Calu3 (cell line): ENCODE measurements around the gene P2RX6. TPM values are rescaled to one million over a fixed set of nuclear protein-coding genes. Genes with fewer than 3 reads are reported as not detected.

Experiments
- BruUV-seq: library from RNA; stranded (reverse); fragments of 400-500 nt; replicated peaks from 2 replicates; lab custom pipeline; 2021; lab: Mats Ljungman, UMichigan
- CTCF ChIA-PET: fragments of 300-600 bp; sonication (Branson Sonifier 250); formaldehyde crosslinking; loops from one replicate; lab custom pipeline; 2022; ENCODE audit warnings: antibody characterized with exemption; lab: Charles Lee
- DNase-seq: peaks from one replicate; pipeline ENCODE4 v3.0.0; 2022
- H3K27ac Mint-ChIP-seq: one replicate; pipeline ENCODE4 v1.8.0; 2022; ENCODE audit warnings: mixed read lengths; ENCODE audit not compliant: unreplicated experiment
- H3K27me3 Mint-ChIP-seq: one replicate; pipeline ENCODE4 v1.8.0; 2022; ENCODE audit warnings: mixed read lengths; ENCODE audit not compliant: unreplicated experiment
- H3K36me3 Mint-ChIP-seq: one replicate; pipeline ENCODE4 v1.8.0; 2022; ENCODE audit warnings: mild to moderate bottlenecking, moderate library complexity, mixed read lengths; ENCODE audit not compliant: insufficient read depth, unreplicated experiment
- H3K4me1 Mint-ChIP-seq: one replicate; pipeline ENCODE4 v1.8.0; 2022; ENCODE audit warnings: mild to moderate bottlenecking, low read depth, mixed read lengths; ENCODE audit not compliant: unreplicated experiment
- H3K4me3 Mint-ChIP-seq: one replicate; pipeline ENCODE4 v1.8.0; 2022; ENCODE audit warnings: mild to moderate bottlenecking, low read depth, moderate library complexity, mixed read lengths; ENCODE audit not compliant: unreplicated experiment
- H3K9me3 Mint-ChIP-seq: one replicate; pipeline ENCODE4 v1.8.0; 2022; ENCODE audit warnings: low read depth, mixed read lengths; ENCODE audit not compliant: unreplicated experiment
- CTCF ChIP-seq: fragments of 200-600 bp; IDR thresholded peaks from one replicate; pipeline ENCODE4 v1.8.0; 2022; ENCODE audit warnings: antibody characterized with exemption; ENCODE audit not compliant: unreplicated experiment
- intact Hi-C: fragments of 100-400 bp; cut with micrococcal nuclease; formaldehyde crosslinking; loops from one replicate; pipeline ENCODE4 v1.10.0; 2022; ENCODE audit not compliant: unreplicated experiment
- total RNA-seq: library from RNA; stranded (reverse); gene quantifications from 2 replicates; pipeline ENCODE4 v1.2.3, GENCODE V29; 2022

The P2RX6 gene
- total RNA-seq, 1 experiment from 2014 or later = 0.26 TPM

GRCh38 chr22:21031545-21032036 is 16.6 kb downstream of the P2RX6 start:
- H3K36me3 Mint-ChIP-seq = no peaks in the 10 kb centered on the region
- intact Hi-C loops = no loop called here
- CTCF ChIA-PET = no interaction called here
- BruUV-seq = no TSS peak
- no peaks in the 10 kb centered on the region for H3K4me1 Mint-ChIP-seq
- no peak for TF ChIP-seq CTCF
- no peak for DNase-seq
- no peak overlapping the region for H3K27ac Mint-ChIP-seq
- H3K9me3 Mint-ChIP-seq = no peaks in the 10 kb centered on the region
- H3K27me3 Mint-ChIP-seq = peaks cover 55% of the 10 kb centered on the region
- peak overlapping the region; percentile 61 for H3K4me3 Mint-ChIP-seq

GRCh38 chr22:21032037-21032867 is 17.3 kb downstream of the P2RX6 start, which contains the start of gene SLC7A4:
Gene SLC7A4, minus strand, starts transcription at chr22:21032561. Its CDS starts 749 bp downstream, at chr22:21031812.
- Mint-ChIP-seq H3K36me3 (no peaks in the 10 kb centered on the region), H3K27ac (no peak within 1 kb of the TSS), H3K4me3 (peak within 1 kb of the TSS; percentile 61), H3K9me3 (no peaks in the 10 kb centered on the region), H3K4me1 (no peaks in the 10 kb centered on the region), H3K27me3 (peaks cover 55% of the 10 kb centered on the region)
- CTCF ChIA-PET = interaction anchor here (0.8 kb wide), 1 partner anchor 20 kb away, joined by 3 read pairs; no protein-coding TSS in a partner anchor
- BruUV-seq = no TSS peak
- intact Hi-C loops = no loop called here
- DNase-seq = no peak
- no peak for TF ChIP-seq CTCF

- no peak for DNase-seq
- CTCF ChIA-PET = interaction anchor here (0.8 kb wide), 1 partner anchor 19 kb away, joined by 3 read pairs; no protein-coding TSS in a partner anchor
- TF ChIP-seq CTCF = no peak
- H3K9me3 Mint-ChIP-seq = no peaks in the 10 kb centered on the region
- intact Hi-C loops = no loop called here
- H3K4me1 Mint-ChIP-seq = no peaks in the 10 kb centered on the region
- H3K27ac Mint-ChIP-seq = no peak overlapping the region
- H3K4me3 Mint-ChIP-seq = peak overlapping the region; percentile 61
- H3K36me3 Mint-ChIP-seq = no peaks in the 10 kb centered on the region
- BruUV-seq = no TSS peak
- H3K27me3 Mint-ChIP-seq = peaks cover 55% of the 10 kb centered on the region
Observed at GRCh38 chr22:21032868-21033688, 18.1 kb downstream of the P2RX6 start.

GRCh38 chr22:21033895-21034294 is 18.9 kb downstream of the P2RX6 start:
- H3K9me3 Mint-ChIP-seq = no peaks in the 10 kb centered on the region
- intact Hi-C loops = no loop called here
- peaks cover 53% of the 10 kb centered on the region for H3K27me3 Mint-ChIP-seq
- no peaks in the 10 kb centered on the region for H3K36me3 Mint-ChIP-seq
- no peak overlapping the region for H3K27ac Mint-ChIP-seq
- CTCF ChIA-PET = no interaction called here
- TF ChIP-seq CTCF = no peak
- no peaks in the 10 kb centered on the region for H3K4me1 Mint-ChIP-seq
- no TSS peak for BruUV-seq
- H3K4me3 Mint-ChIP-seq = no peak overlapping the region
- DNase-seq = no peak
